OCI-LY3 (cell line): Measurements from ENCODE around the gene HIGD1A.

Source experiments
- H2AFZ ChIP-seq: fragments of 200-600, 300-600 bp; shearing (Covaris generic); 2 replicates; pipeline ENCODE4 v1.6.0; 2014; ENCODE audit warnings: antibody characterized with exemption, low read depth, low read length
- H3K27ac ChIP-seq: fragments of 200-600, 300-600 bp; sonication (generic); 2 replicates; pipeline ENCODE4 v1.5.1; 2014; ENCODE audit warnings: mild to moderate bottlenecking, low read length, moderate library complexity, mixed read lengths
- H3K27me3 ChIP-seq: fragments of 200-600, 300-600 bp; sonication (generic); 2 replicates; pipeline ENCODE4 v1.6.1; 2014; ENCODE audit warnings: low read depth, low read length, mixed read lengths
- H3K36me3 ChIP-seq: fragments of 200-600, 300-600 bp; sonication (generic); replicated peaks from 2 replicates; pipeline ENCODE3; 2014; ENCODE audit warnings: low read depth, low read length, mixed read lengths
- H3K4me1 ChIP-seq: fragments of 300-600, 200-600 bp; sonication (generic); 2 replicates; pipeline ENCODE4 v1.6.1; 2014; ENCODE audit warnings: low read length, mixed read lengths
- H3K4me2 ChIP-seq: fragments of 200-600, 300-600 bp; sonication (generic); 2 replicates; pipeline ENCODE4 v1.6.1; 2014; ENCODE audit warnings: low read length, mixed read lengths
- H3K4me3 ChIP-seq: fragments of 300-600, 200-600 bp; sonication (generic); 2 replicates; pipeline ENCODE4 v1.5.1; 2014; ENCODE audit warnings: antibody characterized with exemption, mild to moderate bottlenecking, low read length, moderate library complexity
- H3K79me2 ChIP-seq: fragments of 300-600, 200-600 bp; shearing (Covaris generic); 2 replicates; pipeline ENCODE4 v1.6.1; 2014; ENCODE audit warnings: mild to moderate bottlenecking, low read length, mixed read lengths
- H3K9ac ChIP-seq: fragments of 300-600, 200-600 bp; shearing (Covaris generic); 2 replicates; pipeline ENCODE4 v1.6.0; 2014; ENCODE audit warnings: mild to moderate bottlenecking, low read length, moderate library complexity
- H3K9me3 ChIP-seq: fragments of 200-600, 300-600 bp; shearing (Covaris generic); 2 replicates; pipeline ENCODE4 v1.6.1; 2014; ENCODE audit warnings: low read length, mixed read lengths; ENCODE audit not compliant: insufficient read depth
- H4K20me1 ChIP-seq: fragments of 200-600, 300-600 bp; sonication (generic); 2 replicates; pipeline ENCODE4 v1.6.1; 2016; ENCODE audit warnings: low read length, mixed read lengths; ENCODE audit not compliant: insufficient read depth
- CTCF ChIP-seq: fragments of 200-600, 300-600 bp; sonication (generic); IDR thresholded peaks from 2 replicates; pipeline ENCODE4 v1.5.1; 2014; ENCODE audit warnings: antibody characterized with exemption, low read length, low read depth
- EZH2phosphoT487 ChIP-seq: fragments of 200-600 bp; shearing (Covaris generic); IDR thresholded peaks from 2 replicates; pipeline ENCODE4 v1.6.1; 2018; ENCODE audit warnings: antibody characterized with exemption, mixed run types, low read depth

Gene HIGD1A

GRCh38 chr3:42739401-42740158 lies 64.7 kb downstream of the HIGD1A start:
- Histone ChIP-seq H3K36me3 (no peaks in the 10 kb centered on the region), H2AFZ (no peak overlapping the region), H4K20me1 (no peaks in the 10 kb centered on the region)

GRCh38 chr3:42736531-42736930 lies 67.8 kb downstream of the HIGD1A start:
- Histone ChIP-seq H4K20me1 (no peaks in the 10 kb centered on the region), H3K4me2 (no peak overlapping the region), H3K27me3 (no peaks in the 10 kb centered on the region), H3K9me3 (no peaks in the 10 kb centered on the region), H3K9ac (no peak overlapping the region), H3K27ac (no peak overlapping the region), H3K4me1 (peaks cover 8% of the 10 kb centered on the region), H2AFZ (no peak overlapping the region), H3K36me3 (no peaks in the 10 kb centered on the region), H3K4me3 (no peak overlapping the region), H3K79me2 (no peaks in the 10 kb centered on the region)
- TF ChIP-seq EZH2phosphoT487 (no peak), CTCF (no peak)

More at GRCh38 chr3:42739401-42740158, 64.7 kb downstream of the HIGD1A start:
- no peak overlapping the region for H3K4me3 ChIP-seq
- no peaks in the 10 kb centered on the region for H3K27me3 ChIP-seq
- no peak overlapping the region for H3K9ac ChIP-seq
- no peaks in the 10 kb centered on the region for H3K9me3 ChIP-seq
- H3K27ac ChIP-seq: no peak overlapping the region
- TF ChIP-seq EZH2phosphoT487 (no peak), CTCF (no peak)
- H3K79me2 ChIP-seq: no peaks in the 10 kb centered on the region
- H3K4me1 ChIP-seq: peaks cover 3% of the 10 kb centered on the region; the same call in 1 of the 2 replicates
- no peak overlapping the region for H3K4me2 ChIP-seq

GRCh38 chr3:42736081-42736480 lies 68.2 kb downstream of the HIGD1A start:
- H3K9ac ChIP-seq: no peak overlapping the region
- no peak overlapping the region for H3K27ac ChIP-seq
- no peaks in the 10 kb centered on the region for H3K36me3 ChIP-seq
- H4K20me1 ChIP-seq: no peaks in the 10 kb centered on the region
- no peaks in the 10 kb centered on the region for H3K79me2 ChIP-seq
- H2AFZ ChIP-seq: no peak overlapping the region
- H3K4me1 ChIP-seq: peaks cover 12% of the 10 kb centered on the region
- H3K9me3 ChIP-seq: no peaks in the 10 kb centered on the region
- no peak overlapping the region for H3K4me2 ChIP-seq
- H3K4me3 ChIP-seq: no peak overlapping the region
- TF ChIP-seq EZH2phosphoT487: no peak
- TF ChIP-seq CTCF: no peak
- no peaks in the 10 kb centered on the region for H3K27me3 ChIP-seq

- Histone ChIP-seq H3K4me1 (peaks cover 16% of the 10 kb centered on the region), H3K36me3 (no peaks in the 10 kb centered on the region), H3K27ac (no peak overlapping the region), H2AFZ (no peak overlapping the region), H3K9me3 (no peaks in the 10 kb centered on the region), H3K4me3 (no peak overlapping the region), H3K4me2 (no peak overlapping the region), H3K9ac (no peak overlapping the region), H4K20me1 (no peaks in the 10 kb centered on the region), H3K79me2 (no peaks in the 10 kb centered on the region), H3K27me3 (no peaks in the 10 kb centered on the region)
- TF ChIP-seq CTCF (no peak), EZH2phosphoT487 (no peak)
These were observed 68.7 kb downstream of the HIGD1A start for GRCh38 chr3:42735615-42736014.
